Skeletal muscle satellite cell (primary cell): ENCODE results near the gene EXPH5.

Experiments used
- H3K27me3 ChIP-seq: 2 replicates; pipeline ENCODE4 v1.7.0; 2013; ENCODE audit warnings: low read length; ENCODE audit not compliant: control insufficient read depth, insufficient read depth
- H3K36me3 ChIP-seq: 2 replicates; pipeline ENCODE4 v1.7.0; 2013; ENCODE audit warnings: mild to moderate bottlenecking, control low read depth, low read length; ENCODE audit not compliant: insufficient read depth
- H3K4me1 ChIP-seq: 2 replicates; pipeline ENCODE4 v1.7.0; 2013; ENCODE audit warnings: low read length; ENCODE audit not compliant: control insufficient read depth, insufficient read depth
- H3K4me2 ChIP-seq: 2 replicates; pipeline ENCODE4 v1.7.0; 2013; ENCODE audit warnings: mild to moderate bottlenecking, low read length
- H3K4me3 ChIP-seq: 2 replicates; pipeline ENCODE4 v1.7.0; 2013; ENCODE audit warnings: low read length
- H3K9ac ChIP-seq: 2 replicates; pipeline ENCODE4 v1.7.0; 2013; ENCODE audit warnings: mild to moderate bottlenecking, low read depth, low read length, moderate library complexity
- H3K9me3 ChIP-seq: replicated peaks from 2 replicates; pipeline ENCODE4 v1.7.0; 2013; ENCODE audit warnings: mild to moderate bottlenecking, control low read depth, low read length

The EXPH5 gene

GRCh38 chr11:108534274-108534882 lies 59.2 kb downstream of the EXPH5 start:
- no peaks in the 10 kb centered on the region for H3K36me3 ChIP-seq
- no peak overlapping the region for H3K4me2 ChIP-seq
- peaks cover 4% of the 10 kb centered on the region for H3K27me3 ChIP-seq
- no peaks in the 10 kb centered on the region for H3K4me1 ChIP-seq
- H3K9ac ChIP-seq = no peak overlapping the region
- H3K4me3 ChIP-seq = no peak overlapping the region
- H3K9me3 ChIP-seq = no peaks in the 10 kb centered on the region

DNA sequence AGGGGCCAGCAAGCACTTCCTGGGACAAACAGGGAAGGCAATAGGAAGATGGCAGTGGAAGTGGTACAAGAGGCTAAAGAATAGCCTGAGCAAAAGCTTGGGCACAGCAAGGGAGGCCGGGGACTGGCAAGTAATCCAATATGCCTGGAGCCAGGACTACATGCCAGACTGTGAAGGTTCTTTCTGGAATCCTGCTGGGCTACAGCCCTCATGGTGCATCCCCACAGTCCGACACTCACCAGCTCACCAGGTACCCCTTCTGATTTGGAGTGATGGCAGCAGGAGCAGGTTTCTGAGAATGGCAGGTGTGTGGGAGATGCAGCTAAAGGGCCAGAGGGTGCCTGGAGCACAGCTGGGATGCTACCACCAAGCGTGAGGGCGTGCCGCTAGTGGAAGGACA lies 63.1 kb downstream of the EXPH5 start:
- H3K36me3 ChIP-seq = no peaks in the 10 kb centered on the region
- H3K27me3 ChIP-seq = no peaks in the 10 kb centered on the region
- H3K4me1 ChIP-seq = no peaks in the 10 kb centered on the region
- no peak overlapping the region for H3K4me3 ChIP-seq
- no peak overlapping the region for H3K9ac ChIP-seq
- no peak overlapping the region for H3K4me2 ChIP-seq
- no peaks in the 10 kb centered on the region for H3K9me3 ChIP-seq

- Histone ChIP-seq H3K4me1 (no peaks in the 10 kb centered on the region), H3K4me3 (no peak overlapping the region), H3K9me3 (no peaks in the 10 kb centered on the region), H3K4me2 (no peak overlapping the region), H3K36me3 (no peaks in the 10 kb centered on the region), H3K9ac (no peak overlapping the region), H3K27me3 (no peaks in the 10 kb centered on the region)
Measured at GRCh38 chr11:108527382-108527781, 66.2 kb downstream of the EXPH5 start.

- no peaks in the 10 kb centered on the region for H3K36me3 ChIP-seq
- no peak overlapping the region for H3K9ac ChIP-seq
- H3K4me3 ChIP-seq = no peak overlapping the region
- no peak overlapping the region for H3K4me2 ChIP-seq
- no peaks in the 10 kb centered on the region for H3K4me1 ChIP-seq
- H3K27me3 ChIP-seq = no peaks in the 10 kb centered on the region
- H3K9me3 ChIP-seq = no peaks in the 10 kb centered on the region
Measured at GRCh38 chr11:108525161-108525560, 68.4 kb downstream of the EXPH5 start.

- Histone ChIP-seq H3K9me3 (no peaks in the 10 kb centered on the region), H3K27me3 (no peaks in the 10 kb centered on the region), H3K4me2 (no peak overlapping the region), H3K4me3 (no peak overlapping the region), H3K36me3 (no peaks in the 10 kb centered on the region), H3K9ac (no peak overlapping the region), H3K4me1 (no peaks in the 10 kb centered on the region)
Measured at GRCh38 chr11:108524422-108524821, 69.1 kb downstream of the EXPH5 start.

DNA sequence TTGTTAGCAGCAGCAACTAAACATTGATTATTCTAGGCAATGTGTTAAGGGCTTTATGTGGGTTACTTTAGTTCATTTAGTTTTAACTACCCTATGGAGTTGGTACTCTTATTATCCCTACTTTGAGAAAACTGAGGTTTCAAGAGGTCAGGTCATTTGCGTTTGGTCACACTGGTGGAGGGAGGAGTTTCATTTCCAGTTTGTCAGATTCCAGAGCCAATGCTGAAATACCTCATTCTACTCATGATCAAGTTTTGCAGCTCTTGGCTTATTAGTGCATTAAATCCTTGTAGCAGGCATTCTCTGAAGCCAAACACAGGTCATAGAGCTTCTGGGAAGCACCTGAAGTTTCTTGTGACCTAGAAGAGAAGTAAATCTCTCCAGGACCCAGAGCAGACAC lies 71.2 kb downstream of the EXPH5 start:
- Histone ChIP-seq H3K9ac (no peak overlapping the region), H3K4me3 (no peak overlapping the region), H3K27me3 (no peaks in the 10 kb centered on the region), H3K36me3 (no peaks in the 10 kb centered on the region), H3K9me3 (no peaks in the 10 kb centered on the region), H3K4me2 (no peak overlapping the region), H3K4me1 (no peaks in the 10 kb centered on the region)

GRCh38 chr11:108518581-108518980 lies 75.0 kb downstream of the EXPH5 start:
- Histone ChIP-seq H3K9me3 (no peaks in the 10 kb centered on the region), H3K36me3 (no peaks in the 10 kb centered on the region), H3K4me1 (no peaks in the 10 kb centered on the region), H3K4me3 (no peak overlapping the region), H3K4me2 (no peak overlapping the region), H3K27me3 (no peaks in the 10 kb centered on the region), H3K9ac (no peak overlapping the region)

GRCh38 chr11:108516125-108516524 lies 77.4 kb downstream of the EXPH5 start:
- Histone ChIP-seq H3K4me2 (no peak overlapping the region), H3K36me3 (no peaks in the 10 kb centered on the region), H3K4me1 (peaks cover 9% of the 10 kb centered on the region), H3K27me3 (no peaks in the 10 kb centered on the region), H3K9ac (no peak overlapping the region), H3K9me3 (no peaks in the 10 kb centered on the region), H3K4me3 (no peak overlapping the region)

DNA sequence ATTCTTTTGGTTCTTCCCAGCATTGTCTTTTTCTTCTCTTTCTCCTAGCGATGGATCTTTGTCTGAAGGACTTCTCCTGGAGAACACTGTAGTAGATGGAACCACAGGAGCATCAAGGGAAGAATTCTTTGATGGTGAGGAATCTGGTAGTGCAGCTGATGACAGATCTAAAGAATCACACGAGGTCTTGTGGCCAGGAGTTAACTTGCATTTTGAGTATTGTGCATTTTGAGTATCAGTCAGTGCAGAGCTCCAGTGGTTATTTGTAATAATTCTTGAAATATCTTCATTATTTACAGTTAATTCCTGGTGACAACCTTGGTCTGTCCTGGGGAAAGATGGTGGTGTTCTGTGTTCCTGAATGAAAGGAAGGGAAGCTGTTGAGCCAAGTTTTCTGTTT lies 80.9 kb downstream of the EXPH5 start:
- H3K4me1 ChIP-seq = peaks cover 9% of the 10 kb centered on the region
- H3K36me3 ChIP-seq = no peaks in the 10 kb centered on the region
- no peaks in the 10 kb centered on the region for H3K27me3 ChIP-seq
- no peak overlapping the region for H3K4me3 ChIP-seq
- H3K4me2 ChIP-seq = no peak overlapping the region
- H3K9me3 ChIP-seq = no peaks in the 10 kb centered on the region
- H3K9ac ChIP-seq = no peak overlapping the region

- Histone ChIP-seq H3K27me3 (no peaks in the 10 kb centered on the region), H3K36me3 (no peaks in the 10 kb centered on the region), H3K4me1 (peaks cover 9% of the 10 kb centered on the region), H3K4me3 (no peak overlapping the region), H3K9me3 (no peaks in the 10 kb centered on the region), H3K9ac (no peak overlapping the region), H3K4me2 (no peak overlapping the region)
Measured at GRCh38 chr11:108511851-108512474, 81.6 kb downstream of the EXPH5 start.

DNA sequence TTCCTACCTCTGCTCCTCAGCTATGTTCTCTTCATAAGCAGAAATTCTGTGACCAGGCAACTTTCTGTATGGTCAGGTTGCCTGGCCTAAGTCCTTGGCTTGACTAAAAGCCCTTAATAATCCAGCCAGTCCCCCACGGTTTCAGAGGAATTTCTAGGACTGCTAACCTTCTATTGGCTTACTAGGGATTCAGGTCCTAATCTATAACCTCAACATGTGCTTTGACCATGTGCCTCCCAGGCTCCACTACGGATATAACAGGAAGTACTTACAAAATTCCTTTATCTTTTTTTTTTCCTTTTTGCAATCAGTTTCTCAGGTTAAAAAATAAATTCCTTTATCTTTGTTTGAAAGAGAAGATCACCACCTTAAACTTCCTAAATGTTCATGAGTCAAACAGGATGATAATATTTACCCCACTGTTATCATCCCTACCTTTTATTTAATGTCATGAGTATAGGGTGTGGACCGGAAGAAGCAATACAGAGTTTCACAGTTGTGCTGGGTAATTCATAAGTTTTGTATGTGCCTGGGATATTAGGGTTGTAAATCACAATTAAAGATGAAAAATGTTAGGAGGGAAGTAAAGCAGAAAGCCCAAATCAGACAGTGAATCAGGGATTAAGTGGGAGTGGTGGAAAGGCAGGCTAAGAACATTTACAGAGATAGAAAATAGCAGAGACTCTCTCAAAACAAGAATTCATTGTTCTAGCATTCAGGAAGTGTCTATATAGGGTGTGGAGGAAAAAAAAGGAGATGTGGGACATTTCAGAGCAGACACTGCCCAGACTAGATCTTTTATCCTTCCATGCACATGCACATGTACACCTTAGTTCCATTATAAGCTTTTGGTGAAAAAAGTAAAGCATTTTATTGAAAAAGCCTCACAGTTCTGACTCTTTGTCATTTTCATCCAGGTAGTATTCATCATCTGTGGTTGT lies 84.6 kb downstream of the EXPH5 start:
- no peak overlapping the region for H3K9ac ChIP-seq

More for the DNA sequence above, 84.6 kb downstream of the EXPH5 start:
- no peaks in the 10 kb centered on the region for H3K36me3 ChIP-seq
- H3K27me3 ChIP-seq = no peaks in the 10 kb centered on the region
- H3K4me1 ChIP-seq = peaks cover 9% of the 10 kb centered on the region
- H3K4me3 ChIP-seq = no peak overlapping the region
- no peaks in the 10 kb centered on the region for H3K9me3 ChIP-seq
- H3K4me2 ChIP-seq = no peak overlapping the region
